Fibroblast of villous mesenchyme (primary cell): ENCODE data around the gene SETD3. TPM values are rescaled to one million over a fixed set of nuclear protein-coding genes. Genes with fewer than 3 reads are reported as not detected.

Source experiments
- DNase-seq: peaks from one replicate; pipeline ENCODE4 v3.0.0-alpha.2; 2010; ENCODE audit warnings: low read depth
- H3K4me3 ChIP-seq: 2 replicates; pipeline ENCODE4 v1.5.1; 2011; ENCODE audit warnings: low read depth, mild to moderate bottlenecking, low read length
- total RNA-seq: library from RNA; depleted of rRNA; stranded (reverse); fragments of >200 nt; gene quantifications from 2 replicates; pipeline ENCODE4 v1.2.3, GENCODE V29; 2012
- TF ChIP-seq, protein P1 (sequence below): IDR thresholded peaks from 2 replicates; pipeline ENCODE4 v1.5.1; 2012; ENCODE audit warnings: low read depth, mild to moderate bottlenecking, low read length; ENCODE audit not compliant: insufficient read depth

The SETD3 gene
- total RNA-seq, 1 donor, result 57.0 TPM

DNA sequence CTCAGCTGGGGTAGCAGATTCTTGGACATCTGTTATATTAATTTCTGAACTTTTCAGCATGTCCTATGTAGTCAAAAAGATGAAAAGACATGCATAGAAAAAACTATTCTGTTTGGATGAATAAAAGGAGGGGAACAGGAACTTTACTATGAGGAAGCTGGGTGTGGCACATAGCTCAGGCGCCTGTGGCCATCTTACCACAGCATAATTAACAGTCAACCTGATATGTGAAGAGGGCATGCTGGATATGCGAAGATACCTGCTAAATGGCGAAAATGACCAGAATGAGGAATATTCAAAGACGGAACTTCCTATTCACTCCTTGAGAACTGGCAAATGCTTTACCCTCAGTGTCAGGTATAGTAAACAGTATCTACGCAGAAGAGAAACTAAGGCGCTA, 18.4 kb downstream of the SETD3 start:
- DNase-seq, result no peak
- H3K4me3 ChIP-seq, result no peak overlapping the region
- TF ChIP-seq, protein P1, sequence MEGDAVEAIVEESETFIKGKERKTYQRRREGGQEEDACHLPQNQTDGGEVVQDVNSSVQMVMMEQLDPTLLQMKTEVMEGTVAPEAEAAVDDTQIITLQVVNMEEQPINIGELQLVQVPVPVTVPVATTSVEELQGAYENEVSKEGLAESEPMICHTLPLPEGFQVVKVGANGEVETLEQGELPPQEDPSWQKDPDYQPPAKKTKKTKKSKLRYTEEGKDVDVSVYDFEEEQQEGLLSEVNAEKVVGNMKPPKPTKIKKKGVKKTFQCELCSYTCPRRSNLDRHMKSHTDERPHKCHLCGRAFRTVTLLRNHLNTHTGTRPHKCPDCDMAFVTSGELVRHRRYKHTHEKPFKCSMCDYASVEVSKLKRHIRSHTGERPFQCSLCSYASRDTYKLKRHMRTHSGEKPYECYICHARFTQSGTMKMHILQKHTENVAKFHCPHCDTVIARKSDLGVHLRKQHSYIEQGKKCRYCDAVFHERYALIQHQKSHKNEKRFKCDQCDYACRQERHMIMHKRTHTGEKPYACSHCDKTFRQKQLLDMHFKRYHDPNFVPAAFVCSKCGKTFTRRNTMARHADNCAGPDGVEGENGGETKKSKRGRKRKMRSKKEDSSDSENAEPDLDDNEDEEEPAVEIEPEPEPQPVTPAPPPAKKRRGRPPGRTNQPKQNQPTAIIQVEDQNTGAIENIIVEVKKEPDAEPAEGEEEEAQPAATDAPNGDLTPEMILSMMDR, result no peak

DNA sequence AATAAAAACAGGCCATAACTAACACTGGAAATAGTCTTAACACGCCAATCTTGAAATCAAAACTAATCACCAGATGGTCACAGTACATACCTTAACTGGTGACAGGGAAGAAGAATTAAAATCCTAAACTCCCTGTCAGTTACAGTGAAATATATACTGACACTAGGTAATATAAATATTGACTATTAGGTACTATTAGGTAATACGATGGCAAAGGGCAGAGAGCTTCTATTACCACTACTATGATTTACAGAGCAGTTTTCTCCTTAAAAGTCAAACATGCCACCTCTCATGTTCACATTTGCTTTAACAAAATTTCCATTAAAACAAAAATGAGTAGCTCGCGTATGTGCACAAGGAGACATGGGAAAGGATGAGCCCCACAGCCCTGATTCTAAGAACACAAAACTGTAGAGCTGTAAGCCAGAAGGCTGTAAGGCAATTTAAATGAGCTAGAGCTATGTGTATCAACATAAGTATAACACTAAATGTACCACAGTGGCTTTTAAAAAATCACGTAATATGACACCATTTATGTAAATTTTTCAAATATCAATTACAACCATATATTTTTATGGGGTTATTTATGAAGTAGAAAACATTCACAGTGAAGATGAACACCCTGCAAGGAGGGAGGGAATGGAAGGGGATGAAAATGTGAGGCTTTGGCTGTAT, 19.1 kb downstream of the SETD3 start:
- no peak for DNase-seq
- H3K4me3 ChIP-seq, result no peak overlapping the region
- TF ChIP-seq, protein P1, result no peak

DNA sequence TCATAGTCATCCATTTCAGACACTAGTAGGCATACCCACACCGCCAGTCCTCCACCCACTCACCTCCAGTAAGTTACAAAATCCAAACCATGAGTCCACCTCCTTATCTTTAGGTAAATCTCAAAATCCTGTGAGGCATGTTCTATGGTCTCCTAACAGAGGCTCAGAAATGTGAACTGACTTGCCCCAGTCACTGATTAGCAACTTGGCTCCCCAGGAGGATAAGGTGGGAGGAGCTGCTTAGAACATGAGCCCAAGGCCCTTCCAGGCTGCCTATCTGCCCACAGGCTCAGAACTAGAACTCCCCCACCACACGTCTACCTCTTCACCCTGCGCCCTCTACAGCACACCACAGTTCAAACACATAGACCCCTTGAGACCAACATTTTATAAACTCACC, 19.9 kb downstream of the SETD3 start:
- DNase-seq, result no peak
- TF ChIP-seq, protein P1, result no peak
- no peak overlapping the region for H3K4me3 ChIP-seq

DNA sequence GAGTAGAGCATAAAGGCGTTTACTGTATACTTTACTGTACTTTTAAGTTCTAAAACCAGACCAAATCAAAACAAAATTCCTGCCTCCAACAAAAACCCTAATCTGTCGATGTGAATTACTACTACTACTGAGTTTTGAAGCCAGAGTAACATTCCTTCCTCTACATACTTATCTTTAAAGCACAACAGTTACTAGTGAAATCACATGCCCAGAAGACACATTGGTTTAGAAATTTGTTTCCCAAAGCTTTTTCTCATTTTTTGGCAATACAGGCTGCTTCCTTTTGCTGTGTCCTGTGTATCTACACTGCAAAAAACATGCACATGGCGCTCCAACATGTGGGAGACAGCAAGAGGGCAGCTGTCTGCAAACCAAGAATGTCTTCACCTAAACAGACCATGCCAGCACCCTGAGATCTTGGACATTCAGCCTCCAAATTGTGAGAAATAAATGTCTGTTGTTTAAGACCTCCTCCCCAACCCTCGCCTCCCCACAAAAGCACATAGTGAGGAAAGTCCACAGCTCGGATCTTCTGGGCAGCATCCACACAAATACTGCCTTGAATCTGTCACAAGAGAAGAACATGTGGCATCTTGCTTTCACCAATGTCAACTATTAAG, 21.1 kb downstream of the SETD3 start:
- peak; percentile 51 for DNase-seq
- no peak overlapping the region for H3K4me3 ChIP-seq
- TF ChIP-seq, protein P1, result no peak

DNA sequence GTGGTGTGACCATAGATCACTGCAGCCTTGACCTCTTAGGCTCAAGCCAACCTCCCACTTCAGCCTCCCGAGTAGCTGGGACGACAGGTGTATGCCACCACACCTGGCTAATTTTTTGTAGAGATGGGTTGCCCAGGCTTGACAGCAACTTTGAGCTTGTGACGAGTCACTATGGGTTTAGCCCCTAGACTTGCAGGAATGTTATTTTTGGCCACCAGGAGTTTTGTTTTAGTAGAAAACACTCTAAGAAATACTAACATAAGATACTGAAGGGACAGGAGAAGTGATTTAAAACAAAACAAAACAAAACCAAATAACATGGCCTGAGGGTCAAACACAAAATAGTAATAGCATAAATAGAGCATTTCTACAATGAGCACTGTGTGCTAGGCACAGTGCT, 26.4 kb downstream of the SETD3 start:
- peak; percentile 39 for DNase-seq
- TF ChIP-seq, protein P1, result no peak
- H3K4me3 ChIP-seq, result no peak overlapping the region

DNA sequence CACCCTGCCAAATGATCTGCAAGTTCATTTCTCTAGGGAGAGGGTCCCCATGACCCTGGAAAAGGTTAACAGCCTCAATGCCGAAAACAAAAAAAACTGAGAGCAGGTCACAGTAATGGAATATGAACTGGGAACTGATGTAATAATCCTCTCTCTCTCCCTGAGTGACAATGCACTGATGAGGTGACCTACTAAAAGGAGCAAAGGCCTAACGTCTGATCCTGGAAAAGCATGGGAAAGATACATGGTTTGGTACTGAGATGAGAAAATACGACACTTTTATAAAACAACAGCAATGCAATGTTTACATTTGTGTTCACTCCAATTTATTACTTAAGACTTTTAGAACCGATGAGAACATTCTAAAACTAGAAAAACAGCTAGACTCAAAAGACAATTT, 27.7 kb downstream of the SETD3 start:
- TF ChIP-seq, protein P1, result no peak
- H3K4me3 ChIP-seq, result no peak overlapping the region
- DNase-seq, result peak; percentile 56
